Coronary artery (tissue), 2 donors: Measurements from ENCODE around the gene PRDM10.
"Not testable (repeated sequence)": the region's sequence is repeated elsewhere in the genome, so short reads cannot be mapped to it uniquely, and the experiment has no call there.

ENCODE experiments used
- DNase-seq: peaks from one replicate; pipeline ENCODE4 v3.0.0-alpha.2; 2017; ENCODE audit warnings: low spot score
- H3K27ac ChIP-seq, 2 donors: fragments of 200-600 bp; sonication (generic); one replicate each; pipeline ENCODE4 v1.5.1; 2016 to 2019
- H3K4me3 ChIP-seq: fragments of 200-600 bp; sonication (generic); 2 replicates; pipeline ENCODE4 v1.5.1; 2016; ENCODE audit warnings: mild to moderate bottlenecking, moderate library complexity
- TF ChIP-seq, protein P1 (sequence below): fragments of 200-600 bp; sonication (generic); IDR thresholded peaks from one replicate; pipeline ENCODE4 v1.5.1; 2019; ENCODE audit warnings: antibody characterized with exemption

Gene PRDM10

DNA sequence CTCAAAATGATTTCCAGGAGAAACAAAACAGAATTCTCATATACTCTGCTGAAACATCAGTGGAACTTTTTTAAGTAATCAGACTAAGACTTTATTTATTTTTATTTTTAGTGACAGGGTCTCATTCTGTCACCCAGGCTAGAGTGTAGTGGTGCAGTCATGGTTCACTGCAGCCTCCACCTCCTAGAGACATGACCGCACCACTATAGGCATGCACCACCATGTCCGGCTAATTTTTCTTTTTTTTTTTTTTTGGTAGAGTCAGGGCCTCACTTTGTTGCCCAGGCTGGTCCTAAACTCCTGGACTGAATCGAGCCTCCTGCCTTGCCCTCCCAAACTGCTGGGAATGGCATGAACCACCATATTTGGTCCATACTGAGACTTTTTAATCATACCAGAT is 42.9 kb downstream of the PRDM10 start:
- no peak overlapping the region for H3K27ac ChIP-seq
- DNase-seq = no peak
- TF ChIP-seq, protein P1, sequence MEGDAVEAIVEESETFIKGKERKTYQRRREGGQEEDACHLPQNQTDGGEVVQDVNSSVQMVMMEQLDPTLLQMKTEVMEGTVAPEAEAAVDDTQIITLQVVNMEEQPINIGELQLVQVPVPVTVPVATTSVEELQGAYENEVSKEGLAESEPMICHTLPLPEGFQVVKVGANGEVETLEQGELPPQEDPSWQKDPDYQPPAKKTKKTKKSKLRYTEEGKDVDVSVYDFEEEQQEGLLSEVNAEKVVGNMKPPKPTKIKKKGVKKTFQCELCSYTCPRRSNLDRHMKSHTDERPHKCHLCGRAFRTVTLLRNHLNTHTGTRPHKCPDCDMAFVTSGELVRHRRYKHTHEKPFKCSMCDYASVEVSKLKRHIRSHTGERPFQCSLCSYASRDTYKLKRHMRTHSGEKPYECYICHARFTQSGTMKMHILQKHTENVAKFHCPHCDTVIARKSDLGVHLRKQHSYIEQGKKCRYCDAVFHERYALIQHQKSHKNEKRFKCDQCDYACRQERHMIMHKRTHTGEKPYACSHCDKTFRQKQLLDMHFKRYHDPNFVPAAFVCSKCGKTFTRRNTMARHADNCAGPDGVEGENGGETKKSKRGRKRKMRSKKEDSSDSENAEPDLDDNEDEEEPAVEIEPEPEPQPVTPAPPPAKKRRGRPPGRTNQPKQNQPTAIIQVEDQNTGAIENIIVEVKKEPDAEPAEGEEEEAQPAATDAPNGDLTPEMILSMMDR = no peak
- H3K4me3 ChIP-seq = no peak overlapping the region

DNA sequence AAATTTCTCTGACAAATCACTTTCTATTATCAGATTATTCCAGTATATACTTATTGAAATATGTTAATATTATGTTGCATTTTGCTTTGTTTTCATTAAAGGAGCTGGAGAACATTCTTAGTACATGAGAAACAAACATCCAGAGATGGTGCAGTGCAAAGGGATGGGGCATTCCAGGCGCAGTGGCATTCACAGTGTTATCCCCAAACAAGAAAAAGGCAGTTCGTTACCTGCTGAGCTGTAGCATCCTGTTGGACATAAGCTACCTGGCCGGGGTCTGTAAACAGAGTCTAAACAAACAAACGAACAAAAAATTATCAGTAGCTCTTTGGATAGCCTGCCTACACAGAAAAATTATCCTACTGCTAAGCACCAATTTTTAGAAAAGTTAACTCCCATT is 47.4 kb downstream of the PRDM10 start:
- TF ChIP-seq, protein P1 = no peak
- DNase-seq = no peak
- H3K27ac ChIP-seq = no peak overlapping the region
- H3K4me3 ChIP-seq = no peak overlapping the region

- not testable (repeated sequence) for DNase-seq, H3K4me3 ChIP-seq, H3K27ac ChIP-seq
Measured at GRCh38 chr11:129954703-129955102, 47.9 kb downstream of the PRDM10 start.

DNA sequence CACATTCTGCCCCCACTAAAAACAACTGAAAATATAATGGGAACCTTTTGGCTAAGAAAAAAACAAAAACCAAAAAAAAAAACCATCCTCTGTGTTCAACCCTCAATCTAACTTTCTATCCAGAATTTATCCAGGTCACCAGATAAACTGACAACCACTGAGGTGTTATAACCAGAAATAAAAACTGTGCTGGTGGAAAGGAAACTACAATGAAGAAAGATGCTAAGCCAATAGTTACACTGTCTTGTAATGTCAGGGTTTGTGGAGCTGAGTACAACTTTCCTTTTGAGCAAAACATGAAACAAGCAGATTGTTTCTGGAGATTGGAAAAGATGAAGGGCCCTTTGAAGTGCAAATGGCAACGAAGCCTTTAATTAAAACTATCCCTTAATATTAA is 50.8 kb downstream of the PRDM10 start:
- DNase-seq = no peak
- Histone ChIP-seq H3K4me3 (no peak overlapping the region), H3K27ac (no peak overlapping the region)
- TF ChIP-seq, protein P1 = no peak

- DNase-seq = no peak
- TF ChIP-seq, protein P1 = no peak
- Histone ChIP-seq H3K27ac (no peak overlapping the region), H3K4me3 (no peak overlapping the region)
Measured at GRCh38 chr11:129951201-129951865, 51.3 kb downstream of the PRDM10 start.

DNA sequence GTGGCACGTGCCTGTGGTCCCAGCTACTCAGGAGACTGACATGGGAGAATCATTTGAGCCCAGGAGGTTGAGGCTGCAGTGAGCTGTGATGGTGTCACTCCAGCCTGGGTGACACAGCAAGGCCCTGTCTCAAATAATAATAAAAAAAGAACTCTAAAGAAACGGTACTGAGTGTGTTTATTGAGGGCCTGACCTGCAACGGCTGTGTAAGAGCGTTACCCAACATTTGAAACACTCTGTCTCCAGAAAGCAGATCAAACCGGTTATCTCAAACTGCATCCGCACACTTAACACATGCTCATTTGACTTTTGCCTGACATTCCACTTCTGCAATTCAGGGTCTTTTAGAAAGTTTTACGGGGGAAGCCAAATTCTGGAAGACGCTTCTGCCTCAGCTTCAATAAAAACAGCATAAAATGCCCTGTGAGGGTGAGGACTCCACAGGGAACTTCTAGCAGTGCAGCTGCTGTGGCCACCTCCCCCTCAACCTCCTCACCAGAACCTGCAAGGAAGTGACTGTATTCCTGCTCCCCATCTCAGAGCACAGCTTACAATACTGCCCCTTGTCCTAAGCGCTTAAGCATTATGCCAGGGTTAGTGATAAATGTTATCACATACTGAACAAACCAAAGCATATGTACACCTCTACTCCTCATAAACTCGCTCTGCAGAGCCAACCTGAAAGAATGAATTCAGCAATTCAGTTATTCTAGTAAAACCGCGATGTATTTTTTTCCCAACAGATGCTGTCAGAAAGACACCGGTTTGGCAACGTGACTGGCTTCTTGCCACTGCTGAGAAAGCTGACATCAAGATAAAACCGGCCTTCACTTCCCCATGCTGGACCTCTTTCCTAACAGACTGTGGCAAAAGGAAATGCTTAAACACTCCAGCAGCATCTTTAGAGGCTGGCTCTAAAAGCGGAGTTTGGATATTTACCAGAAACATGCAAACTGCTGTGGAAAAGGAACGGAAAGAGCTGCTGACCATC is 52.2 kb downstream of the PRDM10 start:
- H3K27ac ChIP-seq = peak overlapping the region in 1 of 2 donors; percentile 19
- TF ChIP-seq, protein P1 = no peak
- no peak overlapping the region for H3K4me3 ChIP-seq
- no peak for DNase-seq

- H3K27ac ChIP-seq = no peak overlapping the region
- DNase-seq = no peak
- no peak overlapping the region for H3K4me3 ChIP-seq
- TF ChIP-seq, protein P1 = no peak
Measured at GRCh38 chr11:129948926-129949466, 53.6 kb downstream of the PRDM10 start.
